HEK293 (cell line): Measurements from ENCODE around the gene DCPS.

ENCODE experiments used
- KLF8 ChIP-seq: fragments of 450-650 bp; formaldehyde crosslinking; IDR thresholded peaks from 2 replicates; pipeline ENCODE4 v1.5.1; 2016; ENCODE audit warnings: missing biosample characterization, missing genetic modification characterization
- SALL2 ChIP-seq: fragments of 450-650 bp; formaldehyde crosslinking; IDR thresholded peaks from 2 replicates; pipeline ENCODE4 v1.5.0; 2017; ENCODE audit warnings: missing biosample characterization, mild to moderate bottlenecking, missing genetic modification characterization, borderline replicate concordance
- ZFHX2 ChIP-seq: fragments of 450-650 bp; formaldehyde crosslinking; conservative IDR thresholded peaks from 2 replicates; pipeline ENCODE4 v1.5.1; 2016; ENCODE audit warnings: missing biosample characterization, missing genetic modification characterization
- ZNF214 ChIP-seq: fragments of 450-650 bp; formaldehyde crosslinking; IDR thresholded peaks from 2 replicates; pipeline ENCODE4 v1.5.1; 2017; ENCODE audit warnings: missing biosample characterization, mild to moderate bottlenecking, missing genetic modification characterization, borderline replicate concordance
- ZNF274 ChIP-seq, 2 experiments: fragments of 200-500 bp in 1 of 2; fragments of 450-650 bp in 1 of 2; sonication (Bioruptor generic) in 1 of 2; formaldehyde crosslinking in 1 of 2; IDR thresholded peaks; 2 replicates each; pipeline versions ENCODE4 v1.5.1 to v1.6.1; 2014 to 2016; ENCODE audit warnings: borderline replicate concordance in 1 of 2, inconsistent platforms in 1 of 2, low read length in 1 of 2, missing biosample characterization in 1 of 2, missing genetic modification characterization in 1 of 2
- ZNF324 ChIP-seq: fragments of 450-650 bp; formaldehyde crosslinking; IDR thresholded peaks from 2 replicates; pipeline ENCODE4 v1.5.1; 2016; ENCODE audit warnings: missing biosample characterization, missing genetic modification characterization
- ZNF341 ChIP-seq: fragments of 450-650 bp; formaldehyde crosslinking; IDR thresholded peaks from 2 replicates; pipeline ENCODE4; 2016; ENCODE audit warnings: low read depth, missing biosample characterization, missing genetic modification characterization
- ZNF561 ChIP-seq: fragments of 450-650 bp; IDR thresholded peaks from 2 replicates; pipeline ENCODE4 v1.5.1; 2018; ENCODE audit warnings: missing biosample characterization, missing genetic modification characterization, borderline replicate concordance
- ZNF600 ChIP-seq: fragments of 450-650 bp; formaldehyde crosslinking; IDR thresholded peaks from 2 replicates; pipeline ENCODE4 v1.5.1; 2016; ENCODE audit warnings: missing biosample characterization, missing genetic modification characterization
- ZNF664 ChIP-seq: fragments of 450-650 bp; formaldehyde crosslinking; IDR thresholded peaks from 2 replicates; pipeline ENCODE4 v1.5.1; 2016; ENCODE audit warnings: missing biosample characterization, missing genetic modification characterization
- TF ChIP-seq, protein P1 (sequence below): fragments of 450-650 bp; formaldehyde crosslinking; IDR thresholded peaks from 2 replicates; pipeline ENCODE4 v1.5.1; 2016; ENCODE audit warnings: missing biosample characterization, missing genetic modification characterization
- TF ChIP-seq, protein P2 (sequence below): fragments of 450-650 bp; IDR thresholded peaks from 2 replicates; pipeline ENCODE4 v1.5.1; 2018; ENCODE audit warnings: missing biosample characterization, missing genetic modification characterization
- TF ChIP-seq, protein P3 (sequence below): fragments of 450-650 bp; formaldehyde crosslinking; IDR thresholded peaks from 2 replicates; pipeline ENCODE4 v1.5.1; 2017; ENCODE audit warnings: missing biosample characterization, missing genetic modification characterization
- TF ChIP-seq, protein P4 (sequence below): fragments of 450-650 bp; formaldehyde crosslinking; IDR thresholded peaks from 2 replicates; pipeline ENCODE4 v1.5.1; 2016; ENCODE audit warnings: missing biosample characterization, missing genetic modification characterization

DNA sequence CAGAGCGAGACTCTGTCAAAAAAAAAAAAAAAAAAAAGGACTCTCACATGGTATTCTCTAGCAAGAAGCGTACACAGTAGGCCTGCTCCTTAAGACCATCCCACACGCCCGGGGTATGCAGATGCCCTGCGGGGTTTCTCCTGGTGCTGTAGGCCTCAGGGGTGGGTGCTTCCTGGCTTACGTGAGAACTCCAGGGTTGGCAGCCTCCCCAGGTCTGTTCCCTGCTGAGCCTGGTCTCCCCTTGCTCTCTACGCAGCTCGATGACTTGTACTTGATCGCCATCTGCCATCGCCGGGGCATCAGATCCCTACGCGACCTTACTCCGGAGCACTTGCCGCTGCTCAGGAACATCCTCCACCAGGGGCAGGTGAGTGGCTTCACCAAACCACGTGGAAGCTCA is 39.2 kb downstream of the DCPS start:
- TF ChIP-seq, protein P1, sequence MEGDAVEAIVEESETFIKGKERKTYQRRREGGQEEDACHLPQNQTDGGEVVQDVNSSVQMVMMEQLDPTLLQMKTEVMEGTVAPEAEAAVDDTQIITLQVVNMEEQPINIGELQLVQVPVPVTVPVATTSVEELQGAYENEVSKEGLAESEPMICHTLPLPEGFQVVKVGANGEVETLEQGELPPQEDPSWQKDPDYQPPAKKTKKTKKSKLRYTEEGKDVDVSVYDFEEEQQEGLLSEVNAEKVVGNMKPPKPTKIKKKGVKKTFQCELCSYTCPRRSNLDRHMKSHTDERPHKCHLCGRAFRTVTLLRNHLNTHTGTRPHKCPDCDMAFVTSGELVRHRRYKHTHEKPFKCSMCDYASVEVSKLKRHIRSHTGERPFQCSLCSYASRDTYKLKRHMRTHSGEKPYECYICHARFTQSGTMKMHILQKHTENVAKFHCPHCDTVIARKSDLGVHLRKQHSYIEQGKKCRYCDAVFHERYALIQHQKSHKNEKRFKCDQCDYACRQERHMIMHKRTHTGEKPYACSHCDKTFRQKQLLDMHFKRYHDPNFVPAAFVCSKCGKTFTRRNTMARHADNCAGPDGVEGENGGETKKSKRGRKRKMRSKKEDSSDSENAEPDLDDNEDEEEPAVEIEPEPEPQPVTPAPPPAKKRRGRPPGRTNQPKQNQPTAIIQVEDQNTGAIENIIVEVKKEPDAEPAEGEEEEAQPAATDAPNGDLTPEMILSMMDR: no peak
- TF ChIP-seq ZNF274 (IDR thresholded peaks at IDR 0.05; ENCODE audit: low read length) (no peak), ZNF274 (tag by site-specific recombination; IDR thresholded peaks at IDR 0.05; ENCODE audit: borderline replicate concordance) (no peak), KLF8 (tag by site-specific recombination) (no peak), SALL2 (tag by site-specific recombination) (no peak), ZFHX2 (tag by site-specific recombination) (no peak), ZNF324 (tag by site-specific recombination) (no peak), ZNF600 (no peak), ZNF664 (no peak), ZNF214 (tag by site-specific recombination) (no peak), ZNF561 (tag by site-specific recombination) (no peak), ZNF341 (tag by site-specific recombination) (no peak)
- TF ChIP-seq, protein P2, sequence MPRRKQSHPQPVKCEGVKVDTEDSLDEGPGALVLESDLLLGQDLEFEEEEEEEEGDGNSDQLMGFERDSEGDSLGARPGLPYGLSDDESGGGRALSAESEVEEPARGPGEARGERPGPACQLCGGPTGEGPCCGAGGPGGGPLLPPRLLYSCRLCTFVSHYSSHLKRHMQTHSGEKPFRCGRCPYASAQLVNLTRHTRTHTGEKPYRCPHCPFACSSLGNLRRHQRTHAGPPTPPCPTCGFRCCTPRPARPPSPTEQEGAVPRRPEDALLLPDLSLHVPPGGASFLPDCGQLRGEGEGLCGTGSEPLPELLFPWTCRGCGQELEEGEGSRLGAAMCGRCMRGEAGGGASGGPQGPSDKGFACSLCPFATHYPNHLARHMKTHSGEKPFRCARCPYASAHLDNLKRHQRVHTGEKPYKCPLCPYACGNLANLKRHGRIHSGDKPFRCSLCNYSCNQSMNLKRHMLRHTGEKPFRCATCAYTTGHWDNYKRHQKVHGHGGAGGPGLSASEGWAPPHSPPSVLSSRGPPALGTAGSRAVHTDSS: no peak
- TF ChIP-seq, protein P3, sequence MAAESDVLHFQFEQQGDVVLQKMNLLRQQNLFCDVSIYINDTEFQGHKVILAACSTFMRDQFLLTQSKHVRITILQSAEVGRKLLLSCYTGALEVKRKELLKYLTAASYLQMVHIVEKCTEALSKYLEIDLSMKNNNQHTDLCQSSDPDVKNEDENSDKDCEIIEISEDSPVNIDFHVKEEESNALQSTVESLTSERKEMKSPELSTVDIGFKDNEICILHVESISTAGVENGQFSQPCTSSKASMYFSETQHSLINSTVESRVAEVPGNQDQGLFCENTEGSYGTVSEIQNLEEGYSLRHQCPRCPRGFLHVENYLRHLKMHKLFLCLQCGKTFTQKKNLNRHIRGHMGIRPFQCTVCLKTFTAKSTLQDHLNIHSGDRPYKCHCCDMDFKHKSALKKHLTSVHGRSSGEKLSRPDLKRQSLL (tag by site-specific recombination): no peak
- TF ChIP-seq, protein P4, sequence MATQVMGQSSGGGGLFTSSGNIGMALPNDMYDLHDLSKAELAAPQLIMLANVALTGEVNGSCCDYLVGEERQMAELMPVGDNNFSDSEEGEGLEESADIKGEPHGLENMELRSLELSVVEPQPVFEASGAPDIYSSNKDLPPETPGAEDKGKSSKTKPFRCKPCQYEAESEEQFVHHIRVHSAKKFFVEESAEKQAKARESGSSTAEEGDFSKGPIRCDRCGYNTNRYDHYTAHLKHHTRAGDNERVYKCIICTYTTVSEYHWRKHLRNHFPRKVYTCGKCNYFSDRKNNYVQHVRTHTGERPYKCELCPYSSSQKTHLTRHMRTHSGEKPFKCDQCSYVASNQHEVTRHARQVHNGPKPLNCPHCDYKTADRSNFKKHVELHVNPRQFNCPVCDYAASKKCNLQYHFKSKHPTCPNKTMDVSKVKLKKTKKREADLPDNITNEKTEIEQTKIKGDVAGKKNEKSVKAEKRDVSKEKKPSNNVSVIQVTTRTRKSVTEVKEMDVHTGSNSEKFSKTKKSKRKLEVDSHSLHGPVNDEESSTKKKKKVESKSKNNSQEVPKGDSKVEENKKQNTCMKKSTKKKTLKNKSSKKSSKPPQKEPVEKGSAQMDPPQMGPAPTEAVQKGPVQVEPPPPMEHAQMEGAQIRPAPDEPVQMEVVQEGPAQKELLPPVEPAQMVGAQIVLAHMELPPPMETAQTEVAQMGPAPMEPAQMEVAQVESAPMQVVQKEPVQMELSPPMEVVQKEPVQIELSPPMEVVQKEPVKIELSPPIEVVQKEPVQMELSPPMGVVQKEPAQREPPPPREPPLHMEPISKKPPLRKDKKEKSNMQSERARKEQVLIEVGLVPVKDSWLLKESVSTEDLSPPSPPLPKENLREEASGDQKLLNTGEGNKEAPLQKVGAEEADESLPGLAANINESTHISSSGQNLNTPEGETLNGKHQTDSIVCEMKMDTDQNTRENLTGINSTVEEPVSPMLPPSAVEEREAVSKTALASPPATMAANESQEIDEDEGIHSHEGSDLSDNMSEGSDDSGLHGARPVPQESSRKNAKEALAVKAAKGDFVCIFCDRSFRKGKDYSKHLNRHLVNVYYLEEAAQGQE (tag by site-specific recombination): no peak
